ENCODE measurements around the gene COL8A1.

COL8A1 gene

DNA sequence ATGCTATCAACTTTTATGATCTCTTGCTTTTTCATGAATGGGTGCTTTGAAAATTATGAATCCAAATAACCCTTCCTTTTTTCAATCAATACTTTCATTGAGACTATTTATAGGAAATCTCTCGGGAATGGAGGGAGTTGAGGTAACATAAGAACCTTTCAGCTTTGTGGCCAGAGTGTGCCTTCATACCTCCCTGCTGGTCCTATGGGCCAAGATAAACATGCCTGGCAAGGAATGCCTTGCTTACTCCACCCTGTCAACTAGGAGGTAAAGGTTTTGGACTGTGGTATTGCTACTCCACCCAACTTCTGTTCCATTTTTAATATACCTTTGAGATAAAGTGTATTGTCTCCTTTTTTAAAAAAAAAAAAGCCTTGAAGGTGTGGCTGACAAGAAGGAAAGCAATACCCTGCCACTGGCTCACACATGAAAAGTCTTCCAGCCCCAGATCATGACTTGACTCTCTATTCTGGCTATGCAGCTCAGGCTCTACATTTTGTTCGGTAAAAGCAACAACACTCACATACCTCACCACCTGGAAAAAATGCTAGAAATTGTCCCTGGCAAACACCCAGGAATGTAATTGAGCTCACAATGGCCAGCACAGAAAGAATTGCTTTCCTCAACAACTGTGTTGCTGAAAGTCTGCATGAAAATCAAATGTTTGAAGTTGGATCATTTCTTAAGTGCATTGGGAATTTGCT, 35.8 kb downstream of the COL8A1 start:
- no peak for DNase-seq (ENCODE audit: low spot score)

DNA sequence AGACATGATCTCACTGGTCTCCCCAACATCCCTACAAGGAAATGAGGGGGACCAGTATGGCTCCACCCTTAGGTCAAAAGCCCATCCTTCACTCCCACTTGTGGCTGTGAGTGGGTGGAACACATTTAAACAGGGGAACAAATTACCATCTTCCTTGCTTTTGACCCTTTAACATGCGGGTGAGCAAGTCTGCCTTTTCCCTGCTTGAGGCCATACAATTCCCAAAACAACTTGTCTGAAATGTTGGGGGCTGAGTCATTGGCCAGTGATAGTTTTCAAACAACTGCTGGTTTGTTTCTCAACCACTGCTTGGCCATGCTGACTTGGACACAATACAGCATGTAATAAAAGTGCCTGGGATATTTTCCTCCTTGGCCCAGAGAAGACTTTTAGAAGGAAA, 39.6 kb downstream of the COL8A1 start:
- no peak for DNase-seq (ENCODE audit: low spot score)

DNA sequence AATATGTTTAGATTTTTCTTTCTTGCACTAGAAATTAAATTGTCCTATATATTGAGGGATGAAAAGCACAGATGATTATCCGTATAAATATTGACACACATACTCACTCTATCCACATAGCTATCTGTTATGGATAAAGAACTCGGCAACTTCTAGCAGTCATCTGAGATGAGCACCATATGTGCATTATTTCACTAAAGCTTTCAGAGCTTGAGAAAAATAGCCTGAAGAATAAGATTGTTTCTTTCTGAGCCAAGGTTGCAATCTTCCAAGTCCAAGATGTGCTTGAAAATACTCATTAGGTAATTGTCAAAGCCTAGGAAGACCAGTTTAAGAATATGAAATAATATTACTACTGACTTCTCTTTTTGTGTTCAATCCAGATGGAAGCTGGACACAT, 40.5 kb downstream of the COL8A1 start:
- DNase-seq (ENCODE audit: low spot score): peak; percentile 11

DNA sequence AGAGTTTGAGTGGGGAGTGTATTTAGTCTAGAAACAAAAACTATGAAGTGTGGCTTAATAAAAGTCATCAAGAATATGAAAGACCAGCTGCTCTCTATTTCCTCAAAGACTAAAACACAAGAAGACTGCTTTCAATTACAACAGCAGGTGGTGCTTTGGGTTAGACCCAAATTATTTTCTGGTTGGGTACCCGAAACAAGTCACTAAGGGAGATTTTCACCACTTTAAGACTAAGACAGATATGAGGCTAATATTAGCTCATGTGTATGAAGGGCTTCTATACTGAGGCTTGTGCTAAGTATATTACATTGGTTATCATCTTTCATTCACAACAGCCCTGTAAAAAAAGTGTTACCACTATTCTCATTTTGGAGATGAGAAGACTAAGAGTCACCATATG, 43.1 kb downstream of the COL8A1 start:
- DNase-seq (ENCODE audit: low spot score): no peak

DNA sequence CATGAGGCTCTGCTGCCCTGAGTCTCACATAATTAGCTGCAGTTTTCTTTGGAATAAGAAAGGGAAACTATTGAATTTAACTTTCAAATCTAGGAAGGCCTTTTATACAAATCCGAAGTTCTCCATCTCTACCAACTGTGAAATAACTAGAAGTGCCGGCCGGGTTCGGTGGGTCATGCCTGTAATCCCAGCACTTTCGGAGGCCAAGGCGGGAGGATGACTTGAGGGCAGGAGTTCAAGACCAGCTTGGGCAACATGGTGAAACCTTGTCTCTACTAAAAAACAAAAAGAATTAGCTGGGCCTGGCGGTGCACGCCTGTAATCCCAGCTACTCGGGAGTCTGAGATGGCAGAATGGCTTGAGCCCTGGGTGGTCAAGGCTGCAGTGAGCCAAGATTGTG, 43.6 kb downstream of the COL8A1 start:
- DNase-seq (ENCODE audit: low spot score): no peak

DNA sequence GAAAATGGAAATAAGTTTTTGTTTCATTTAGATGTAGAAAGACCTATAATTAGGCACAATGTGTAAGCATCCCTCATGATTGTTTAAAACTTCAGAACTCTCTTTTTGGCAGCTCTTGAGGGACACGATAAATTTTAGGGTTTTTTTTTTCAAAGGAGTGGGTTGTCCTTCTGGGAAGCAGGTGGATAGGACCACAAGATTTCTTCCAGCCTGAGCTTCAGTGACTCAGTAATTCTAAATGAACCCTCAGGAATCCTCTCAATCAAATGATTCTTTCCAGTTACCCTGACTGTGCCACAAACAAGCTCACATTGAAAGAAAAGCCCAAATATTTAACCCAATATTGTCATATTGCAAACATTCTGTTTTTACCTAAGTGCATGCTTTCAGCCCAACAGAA, 45.1 kb downstream of the COL8A1 start:
- DNase-seq (ENCODE audit: low spot score): no peak

DNA sequence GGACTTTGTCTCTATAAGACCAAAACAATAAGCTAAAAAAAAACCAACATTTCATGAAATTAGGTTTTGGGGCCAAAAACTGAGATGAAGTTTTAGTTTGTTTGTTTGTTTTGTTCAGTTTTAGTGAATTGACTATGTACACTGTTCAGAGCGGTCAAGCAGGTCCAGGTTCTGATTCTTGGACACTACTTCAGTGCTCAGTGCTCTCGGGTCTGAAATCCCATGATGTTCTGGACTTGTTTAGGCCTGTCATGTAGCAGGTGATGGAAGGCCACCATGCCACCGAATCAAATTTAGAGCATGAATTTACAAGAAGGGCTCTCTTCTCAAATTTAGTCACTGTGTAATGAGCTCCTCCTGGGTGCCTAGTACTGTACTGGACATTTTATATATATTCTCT, 45.5 kb downstream of the COL8A1 start:
- no peak for DNase-seq (ENCODE audit: low spot score)

DNA sequence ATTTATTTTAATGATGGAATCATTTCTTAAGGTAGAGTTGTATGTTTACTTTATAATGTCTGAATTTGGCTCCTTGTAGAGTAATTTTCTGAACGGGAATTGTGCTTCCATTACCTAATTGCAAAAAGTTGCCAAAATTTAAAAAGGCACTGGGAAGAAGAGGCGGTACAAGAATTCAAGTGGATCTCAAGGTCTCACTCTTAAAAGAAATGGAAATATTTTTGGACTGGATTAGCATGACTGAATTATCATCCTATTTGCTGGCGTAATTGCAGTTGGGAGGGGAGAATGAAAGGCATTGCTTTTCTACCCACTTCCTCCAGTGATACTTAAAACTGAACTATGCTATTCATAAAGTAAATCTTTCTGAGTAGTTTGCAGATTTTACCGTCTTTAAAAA, 46.2 kb downstream of the COL8A1 start:
- DNase-seq (ENCODE audit: low spot score): no peak

DNA sequence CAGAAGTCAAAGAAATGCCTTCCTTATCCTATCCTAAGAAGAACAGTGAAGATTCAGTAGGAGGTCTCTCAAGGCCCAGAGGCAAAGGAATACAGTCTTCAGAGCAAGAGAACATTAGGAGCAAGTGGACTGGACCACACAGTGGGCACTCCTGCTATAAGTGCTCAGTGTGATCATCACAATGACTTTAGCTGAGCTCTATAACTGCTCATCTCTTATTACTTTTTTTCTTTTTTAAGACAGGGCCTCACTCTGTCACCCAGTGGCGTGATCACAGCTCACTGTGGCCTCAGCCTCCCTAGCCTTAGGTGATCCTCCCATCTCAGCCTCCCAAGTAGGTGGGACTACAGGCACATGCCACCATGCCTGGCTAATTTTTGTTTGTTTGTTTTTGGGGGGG, 48.1 kb downstream of the COL8A1 start:
- no peak for DNase-seq (ENCODE audit: low spot score)

DNA sequence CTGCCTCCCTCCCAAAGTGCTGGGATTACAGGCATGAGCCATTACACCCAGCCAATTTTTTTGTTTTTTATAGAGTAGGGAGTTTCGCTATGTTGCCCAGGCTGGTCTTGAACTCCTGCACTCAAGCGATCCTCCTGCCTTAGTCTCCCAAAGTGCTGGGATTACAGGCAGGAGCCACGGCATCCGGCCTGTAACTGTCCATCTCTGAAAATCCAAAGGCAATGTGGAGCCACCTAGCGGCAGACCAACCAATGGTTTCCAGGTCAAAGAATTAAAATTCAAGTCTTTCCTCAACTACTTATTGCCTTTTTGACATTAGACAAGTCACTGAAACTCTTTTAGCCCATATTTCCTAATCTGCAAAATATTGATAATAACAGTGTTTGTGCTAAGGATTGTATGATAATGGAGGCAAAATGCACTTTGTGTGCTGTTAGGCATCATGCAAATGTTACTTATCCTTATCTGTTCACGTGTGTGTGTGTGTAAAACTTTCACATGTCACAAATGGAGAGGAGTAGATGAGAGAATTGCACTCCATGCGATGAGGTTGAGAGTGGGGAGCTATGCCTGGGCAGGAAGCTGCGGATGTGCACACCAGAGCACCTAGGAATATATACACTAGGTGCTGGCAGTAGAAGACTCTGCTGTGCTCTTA, 48.7 kb downstream of the COL8A1 start:
- DNase-seq (ENCODE audit: low spot score): peak; percentile 52

DNA sequence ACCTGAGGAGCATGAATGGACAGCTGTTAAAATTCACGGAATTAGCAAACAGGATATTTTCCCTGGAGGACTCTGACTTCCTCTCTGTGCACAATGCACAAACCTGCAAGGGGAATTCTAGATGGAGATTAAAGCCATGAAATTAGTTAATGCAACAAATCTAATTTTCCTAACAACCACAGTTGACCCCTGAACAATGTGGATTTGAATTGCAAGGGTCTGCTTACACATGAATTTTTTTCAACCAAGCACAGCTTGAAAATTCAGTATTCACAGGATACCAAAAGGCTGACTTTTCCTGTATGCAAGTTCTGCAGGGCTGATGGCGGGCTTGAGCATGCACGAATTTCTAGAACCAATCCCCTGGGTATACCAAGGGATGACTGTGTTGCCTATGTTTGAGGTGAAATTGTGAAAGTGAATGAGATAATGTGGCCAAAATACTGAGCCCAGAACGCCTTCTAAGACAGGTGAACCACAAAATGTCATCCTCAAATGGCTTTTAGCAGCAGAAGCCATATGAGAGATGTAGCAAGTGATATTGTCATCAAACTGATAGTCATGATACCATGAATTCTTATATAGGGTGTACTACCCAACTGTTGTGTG, 52.5 kb downstream of the COL8A1 start:
- DNase-seq (ENCODE audit: low spot score): no peak

DNA sequence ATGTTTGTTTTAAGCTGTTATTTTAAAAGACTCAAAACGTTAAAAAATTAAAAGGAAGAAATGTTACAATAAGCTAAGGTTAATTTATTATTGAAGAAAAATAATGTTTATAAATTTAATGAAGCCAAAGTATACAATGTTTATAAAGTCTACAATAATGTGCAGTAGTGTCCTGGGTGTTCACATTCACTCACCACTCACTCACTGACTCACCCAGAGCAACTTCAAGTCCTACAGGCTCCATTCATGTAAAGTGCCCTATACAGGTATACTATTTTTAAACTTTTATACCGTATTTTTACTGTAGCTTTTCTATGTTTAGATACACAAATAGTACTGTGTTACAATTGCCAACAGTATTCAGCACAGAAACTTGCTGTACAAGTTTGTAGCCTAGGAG, 55.2 kb downstream of the COL8A1 start:
- DNase-seq (ENCODE audit: low spot score): no peak

DNA sequence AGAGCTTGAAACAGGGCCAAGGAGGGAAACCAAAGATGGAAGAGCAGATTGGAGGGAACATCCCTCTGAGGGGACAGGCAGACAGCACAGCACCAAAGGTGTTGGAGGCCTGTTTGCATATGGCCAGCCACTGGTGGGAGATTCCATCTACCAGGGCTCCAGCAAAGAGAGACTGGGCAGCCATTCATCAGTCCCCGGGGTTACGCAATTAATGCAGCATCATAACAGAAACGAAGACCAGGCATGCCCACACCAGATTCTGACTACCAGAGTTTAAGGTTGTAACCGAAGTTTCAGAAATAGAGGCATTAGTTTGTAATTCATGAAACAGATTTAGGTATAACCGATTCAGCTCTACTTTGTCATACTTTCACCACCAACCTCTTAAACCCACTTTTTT, 58.1 kb downstream of the COL8A1 start:
- DNase-seq (ENCODE audit: low spot score): no peak

DNA sequence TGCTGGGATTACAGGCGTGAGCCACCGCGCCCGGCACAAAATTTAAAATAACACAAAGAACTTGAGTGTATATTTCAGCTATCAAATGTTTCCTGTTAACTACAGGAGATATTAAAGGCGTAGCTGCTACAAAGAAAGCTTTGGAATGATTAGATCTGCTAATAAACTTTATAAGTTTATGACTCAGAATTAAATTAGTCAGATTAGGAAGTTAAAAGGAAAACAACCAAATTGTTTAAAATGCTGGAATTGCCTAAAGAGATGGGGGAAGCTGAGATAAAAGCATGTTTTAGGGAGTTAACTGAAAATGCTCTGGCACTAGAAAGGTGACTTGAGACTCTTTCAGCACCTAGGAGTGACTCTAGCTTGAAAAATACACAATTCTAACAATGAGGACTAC, 58.9 kb downstream of the COL8A1 start:
- DNase-seq (ENCODE audit: low spot score): no peak

DNA sequence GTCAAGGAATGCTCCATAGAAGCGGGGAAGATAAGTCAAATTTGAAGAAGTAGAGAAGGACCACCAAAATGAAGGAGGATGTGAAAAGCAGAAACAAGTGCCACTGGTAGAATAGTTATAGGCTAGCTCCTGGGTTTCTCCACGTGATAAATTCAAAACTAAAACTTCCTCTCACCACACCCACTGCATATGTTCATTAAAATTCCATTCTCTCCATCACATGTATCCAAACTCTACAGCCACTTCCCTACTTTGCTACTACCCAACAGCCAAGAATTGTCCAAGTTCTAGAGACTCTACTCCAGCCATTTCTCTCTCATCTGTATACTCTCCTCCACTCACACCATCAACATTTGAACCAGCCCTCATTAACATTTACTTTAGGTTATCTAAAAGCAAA, 60.5 kb downstream of the COL8A1 start:
- no peak for DNase-seq (ENCODE audit: low spot score)

DNA sequence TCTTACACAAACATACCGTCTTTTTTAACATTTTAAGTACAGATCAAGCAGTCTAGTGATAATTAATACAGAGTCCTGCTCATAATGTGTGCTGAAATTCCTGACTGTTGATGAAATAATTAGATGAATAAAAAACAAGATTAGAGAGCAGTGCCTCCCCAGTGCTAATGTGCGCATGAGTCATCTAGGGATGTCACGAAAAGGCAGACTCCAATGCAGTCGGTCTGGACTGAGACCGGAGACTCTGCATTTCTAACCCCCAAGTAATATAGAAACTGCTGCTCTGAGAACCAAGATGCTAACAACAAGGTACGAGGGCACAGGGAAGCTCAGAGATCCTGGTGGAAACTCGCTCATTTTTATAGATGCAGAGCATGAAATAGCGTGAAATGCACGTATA, 61.4 kb downstream of the COL8A1 start:
- no peak for DNase-seq (ENCODE audit: low spot score)

DNA sequence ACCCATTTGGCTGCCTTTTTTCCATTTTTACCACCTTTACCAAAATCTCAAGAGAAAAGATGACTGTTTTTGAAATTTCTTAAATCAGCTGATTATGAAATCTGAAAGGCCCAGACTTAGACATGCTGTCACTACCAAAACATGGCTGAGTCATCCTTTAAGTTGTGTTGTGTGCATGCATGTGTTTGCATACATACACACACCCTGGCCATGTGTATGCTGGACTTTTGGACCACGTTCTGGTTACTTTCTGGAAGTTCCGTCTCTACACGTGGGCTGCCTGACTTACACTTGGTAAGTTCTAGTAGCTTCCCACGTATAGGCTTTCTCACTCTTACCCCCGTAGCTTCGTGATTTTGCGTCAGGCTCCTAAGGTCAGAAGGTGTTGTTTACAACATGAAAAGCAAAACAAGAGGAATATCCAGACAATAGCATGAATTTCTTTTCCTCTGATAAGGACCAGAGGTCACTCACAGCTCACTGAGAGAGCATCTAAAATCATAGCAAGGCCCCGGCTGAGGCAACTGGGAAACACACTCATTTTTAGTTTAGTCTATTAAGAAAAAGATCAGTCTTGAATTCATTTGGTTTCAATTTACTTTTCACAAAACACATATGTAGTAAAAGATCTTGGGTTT, 62.4 kb downstream of the COL8A1 start:
- no peak for DNase-seq (ENCODE audit: low spot score)

DNA sequence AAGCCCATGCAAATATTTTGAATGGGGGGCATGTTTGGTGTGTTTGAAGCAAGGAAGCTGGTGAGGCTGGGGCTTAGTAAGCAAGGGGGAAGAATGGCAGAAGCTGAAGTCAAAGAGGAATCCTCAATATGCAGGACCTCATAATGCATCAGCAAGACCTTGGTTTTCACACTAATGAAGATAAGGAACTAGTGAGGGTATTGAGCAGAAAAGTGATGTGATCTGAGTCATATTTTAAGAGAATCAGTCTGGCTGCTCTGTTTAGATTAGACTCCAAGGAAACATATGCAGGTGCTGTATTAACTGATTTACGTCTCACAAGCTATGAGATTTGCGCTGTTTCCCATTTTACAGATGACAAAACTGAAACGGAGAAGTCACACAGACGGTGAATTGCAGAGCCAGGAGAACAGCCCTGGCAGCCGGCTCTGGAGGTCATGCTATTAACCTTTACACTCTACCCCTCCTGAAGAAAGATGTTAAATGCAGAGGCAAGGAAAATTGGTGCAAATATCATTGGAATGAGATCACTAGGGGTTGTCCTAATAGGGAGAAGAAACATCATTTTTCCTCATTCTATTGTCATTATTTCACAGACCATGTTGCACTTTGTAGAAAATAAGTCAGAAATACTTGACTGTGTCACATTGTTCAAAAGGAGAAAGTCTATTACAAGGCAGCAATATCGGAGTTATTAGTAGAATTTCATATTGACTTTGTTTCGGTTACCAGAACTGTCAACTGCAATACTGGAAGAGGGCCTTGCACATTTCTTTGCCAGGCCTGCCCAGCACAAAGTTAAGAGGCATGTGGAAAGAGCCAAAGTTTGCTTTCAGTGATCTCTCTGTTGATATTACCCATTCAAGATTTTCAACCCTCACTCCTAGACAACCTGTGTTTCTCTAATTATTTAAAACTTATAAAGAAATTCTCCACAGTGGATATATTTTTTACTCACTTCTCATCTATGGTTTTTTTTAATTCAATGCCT, 64.9 kb downstream of the COL8A1 start:
- DNase-seq (ENCODE audit: low spot score): no peak

DNA sequence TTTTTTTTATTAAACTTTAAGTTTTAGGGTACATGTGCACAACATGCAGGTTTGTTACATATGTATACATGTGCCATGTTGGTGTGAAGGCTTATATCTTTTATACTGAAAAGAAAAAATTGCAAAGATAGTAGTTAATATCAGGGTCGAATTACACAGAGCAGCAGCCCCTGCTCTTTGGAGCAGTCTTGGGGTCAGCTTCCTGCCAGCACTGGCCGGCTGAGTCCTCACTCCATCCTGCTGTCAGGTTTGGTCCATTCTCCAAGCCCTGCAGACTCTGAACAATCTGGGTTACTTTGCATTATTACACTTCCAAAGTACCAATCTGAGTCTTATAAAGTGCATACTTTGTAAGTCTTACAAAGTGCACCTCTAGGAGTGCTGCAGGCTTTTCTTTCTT, 66.0 kb downstream of the COL8A1 start:
- DNase-seq (ENCODE audit: low spot score): no peak

DNA sequence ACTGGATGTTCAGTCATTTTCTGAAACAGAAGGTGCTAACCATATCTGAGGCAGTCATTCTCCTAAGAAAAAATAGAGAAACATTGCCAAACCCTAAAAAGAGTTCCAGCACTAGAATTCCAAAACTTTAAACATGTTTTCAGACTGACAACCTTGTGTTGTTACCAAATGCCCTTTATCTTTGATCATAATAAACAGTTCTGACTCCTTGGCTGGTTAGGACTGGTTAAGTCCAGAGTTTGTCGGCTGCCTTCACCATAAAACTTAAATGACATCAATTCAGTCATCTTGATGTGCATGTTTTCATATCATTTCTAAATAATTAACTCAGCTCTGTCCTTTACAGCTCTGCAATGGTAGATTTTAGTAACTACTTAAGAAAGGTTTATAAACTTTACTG, 68.0 kb downstream of the COL8A1 start:
- no peak for DNase-seq (ENCODE audit: low spot score)

DNA sequence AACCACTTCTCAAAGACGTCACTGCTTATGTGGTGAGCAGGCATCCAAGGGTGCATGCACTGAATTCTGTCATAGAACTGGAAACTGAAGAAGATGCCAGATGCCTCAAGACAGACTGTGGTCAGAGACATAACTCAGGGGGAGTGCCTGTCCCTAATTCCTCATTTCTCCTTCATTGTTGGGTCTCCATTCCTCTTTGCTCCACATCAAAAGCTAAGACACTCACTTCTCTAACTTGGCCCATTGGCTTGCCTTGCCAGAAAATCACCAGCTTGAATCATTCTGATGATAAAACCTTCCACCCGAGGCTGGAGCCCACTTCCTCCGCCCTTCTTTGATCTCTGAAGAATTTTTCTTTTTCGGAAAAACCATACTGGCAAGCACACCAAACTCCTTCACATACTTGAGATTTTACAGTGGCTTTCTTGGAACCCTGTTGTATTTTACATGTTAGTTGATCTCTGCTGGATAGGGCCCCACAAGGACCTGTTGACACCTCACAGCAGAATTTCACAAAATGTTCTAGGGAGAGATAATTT, 69.9 kb downstream of the COL8A1 start:
- no peak for DNase-seq (ENCODE audit: low spot score)

DNA sequence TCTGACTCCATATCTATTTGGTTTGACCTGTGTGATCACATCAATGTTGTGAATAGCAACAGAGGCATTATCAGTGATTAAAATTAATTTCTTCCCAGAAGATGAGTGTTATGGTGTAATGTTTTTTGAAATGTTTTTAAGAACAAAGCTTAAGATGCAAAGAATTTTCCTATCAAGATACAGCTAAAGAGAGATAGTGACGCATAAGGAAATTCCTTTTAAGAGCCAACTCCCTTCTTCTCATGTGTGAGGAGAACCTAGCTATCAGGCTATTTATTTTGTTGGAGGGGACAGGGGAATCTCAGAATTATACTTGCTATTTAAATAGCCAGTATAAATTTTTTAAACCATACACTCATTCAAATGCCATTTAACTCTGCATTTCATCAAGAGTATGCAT, 71.3 kb downstream of the COL8A1 start:
- no peak for DNase-seq (ENCODE audit: low spot score)

Data from pons (tissue), 1 donor.